CD4-positive, alpha-beta T cell treated with Interleukin-21 for 1 hour (primary cell): ENCODE results near the gene FGGY.
"Not testable (repeated sequence)": the region's sequence is repeated elsewhere in the genome, so short reads cannot be mapped to it uniquely, and the experiment has no call there.

Source experiments
- DNase-seq: peaks from one replicate; pipeline ENCODE4 v3.0.0-alpha.2; 2020

Gene FGGY

GRCh38 chr1:59452559-59452958, 155.7 kb downstream of the FGGY start:
- DNase-seq = no peak

- no peak for DNase-seq
These were observed 156.5 kb downstream of the FGGY start for GRCh38 chr1:59453297-59453968.

GRCh38 chr1:59455206-59455605, 158.3 kb downstream of the FGGY start:
- DNase-seq = no peak

- DNase-seq = no peak
These were observed 160.9 kb downstream of the FGGY start for GRCh38 chr1:59457786-59458185.

- no peak for DNase-seq
These were observed 162.0 kb downstream of the FGGY start for GRCh38 chr1:59458884-59459283.

- not testable (repeated sequence) for DNase-seq
These were observed 166.0 kb downstream of the FGGY start for GRCh38 chr1:59462942-59463341.

- DNase-seq = not testable (repeated sequence)
These were observed 168.6 kb downstream of the FGGY start for GRCh38 chr1:59465478-59465877.

GRCh38 chr1:59468828-59469428, 172.0 kb downstream of the FGGY start:
- no peak for DNase-seq

GRCh38 chr1:59471991-59472570, 175.2 kb downstream of the FGGY start:
- not testable (repeated sequence) for DNase-seq

GRCh38 chr1:59473831-59474230, 176.9 kb downstream of the FGGY start:
- DNase-seq = no peak

GRCh38 chr1:59474496-59474895, 177.6 kb downstream of the FGGY start:
- no peak for DNase-seq

- DNase-seq = no peak
These were observed 178.8 kb downstream of the FGGY start for GRCh38 chr1:59475737-59476136.

GRCh38 chr1:59477286-59477685, 180.4 kb downstream of the FGGY start:
- DNase-seq = no peak

GRCh38 chr1:59477867-59478266, 181.0 kb downstream of the FGGY start:
- no peak for DNase-seq

GRCh38 chr1:59478822-59479221, 181.9 kb downstream of the FGGY start:
- no peak for DNase-seq

- no peak for DNase-seq
These were observed 183.4 kb downstream of the FGGY start for GRCh38 chr1:59480188-59480888.

GRCh38 chr1:59481881-59482505, 185.1 kb downstream of the FGGY start:
- DNase-seq = no peak

- DNase-seq = no peak
These were observed 186.1 kb downstream of the FGGY start for GRCh38 chr1:59482986-59483385.

- DNase-seq = no peak
These were observed 187.2 kb downstream of the FGGY start for GRCh38 chr1:59484096-59484495.

- no peak for DNase-seq
These were observed 188.3 kb downstream of the FGGY start for GRCh38 chr1:59485171-59485570.

GRCh38 chr1:59485949-59486348, 189.1 kb downstream of the FGGY start:
- no peak for DNase-seq

- no peak for DNase-seq
These were observed 189.7 kb downstream of the FGGY start for GRCh38 chr1:59486615-59487014.

GRCh38 chr1:59487335-59488031, 190.6 kb downstream of the FGGY start:
- no peak for DNase-seq
